Neural progenitor cell (in vitro differentiated cells): ENCODE results near the gene NUAK2. TPM values are rescaled to one million over a fixed set of nuclear protein-coding genes. Genes with fewer than 3 reads are reported as not detected.
"Not testable (repeated sequence)": the region's sequence is repeated elsewhere in the genome, so short reads cannot be mapped to it uniquely, and the experiment has no call there.

ENCODE experiments used
- DNase-seq: peaks from one replicate; pipeline ENCODE4 v3.0.0-alpha.2; 2016; ENCODE audit warnings: low spot score
- H2AFZ ChIP-seq: fragments of 200-600 bp; sonication (generic); replicated peaks from 2 replicates; pipeline ENCODE4 v1.6.1; 2016; ENCODE audit warnings: antibody characterized with exemption
- H3F3A ChIP-seq: fragments of 200-600 bp; sonication (generic); 2 replicates; pipeline ENCODE4 v1.6.1; 2016; ENCODE audit warnings: antibody characterized with exemption, low read depth
- H3K27ac ChIP-seq: fragments of 200-600 bp; sonication (generic); 2 replicates; pipeline ENCODE4 v1.5.1; 2016; ENCODE audit warnings: mild to moderate bottlenecking
- H3K27me3 ChIP-seq: fragments of 200-600 bp; sonication (generic); 2 replicates; pipeline ENCODE4 v1.6.1; 2016; ENCODE audit warnings: mild to moderate bottlenecking, moderate library complexity
- H3K36me3 ChIP-seq: fragments of 200-600 bp; sonication (generic); 2 replicates; pipeline ENCODE4 v1.5.1; 2016
- H3K4me1 ChIP-seq: fragments of 200-600 bp; sonication (generic); 2 replicates; pipeline ENCODE4 v1.6.1; 2016; ENCODE audit warnings: mixed run types
- H3K4me2 ChIP-seq: fragments of 200-600 bp; sonication (generic); 2 replicates; pipeline ENCODE4 v1.6.1; 2016
- H3K4me3 ChIP-seq: fragments of 200-600 bp; sonication (generic); 2 replicates; pipeline ENCODE4 v1.5.1; 2016
- H3K79me2 ChIP-seq: fragments of 200-600 bp; sonication (generic); 2 replicates; pipeline ENCODE4 v1.6.1; 2016; ENCODE audit warnings: low read depth
- H3K9ac ChIP-seq: fragments of 200-600 bp; sonication (generic); 2 replicates; pipeline ENCODE4 v1.6.1; 2016
- H3K9me3 ChIP-seq: fragments of 200-600 bp; sonication (generic); 2 replicates; pipeline ENCODE4 v1.5.1; 2016; ENCODE audit warnings: low read depth
- H4K20me1 ChIP-seq: fragments of 200-600 bp; sonication (generic); 2 replicates; pipeline ENCODE4 v1.6.1; 2016; ENCODE audit warnings: low read depth
- H3K27ac Mint-ChIP-seq: 3 replicates; pipeline ENCODE4 v1.8.0; 2021; ENCODE audit warnings: mixed read lengths
- H3K27me3 Mint-ChIP-seq: 2 replicates; pipeline ENCODE4 v1.8.0; 2022; ENCODE audit warnings: low read depth, mild to moderate bottlenecking, inconsistent platforms, moderate library complexity, mixed read lengths; ENCODE audit not compliant: insufficient read depth
- H3K36me3 Mint-ChIP-seq: 3 replicates; pipeline ENCODE4 v1.8.0; 2021; ENCODE audit warnings: mixed read lengths
- H3K4me1 Mint-ChIP-seq: 3 replicates; pipeline ENCODE4 v1.8.0; 2021; ENCODE audit warnings: mixed read lengths
- H3K4me3 Mint-ChIP-seq: 3 replicates; pipeline ENCODE4 v1.8.0; 2021; ENCODE audit warnings: mild to moderate bottlenecking, moderate library complexity, mixed read lengths
- H3K9me3 Mint-ChIP-seq: 3 replicates; pipeline ENCODE4 v1.8.0; 2020; ENCODE audit warnings: mixed read lengths
- EZH2 ChIP-seq: fragments of 200-600 bp; sonication (generic); IDR thresholded peaks from 2 replicates; pipeline ENCODE4 v1.6.1; 2017; ENCODE audit warnings: antibody characterized with exemption, mild to moderate bottlenecking, moderate library complexity
- EZH2phosphoT487 ChIP-seq: fragments of 200-600 bp; sonication (generic); IDR thresholded peaks from 2 replicates; pipeline ENCODE4 v1.6.1; 2017; ENCODE audit warnings: antibody characterized with exemption
- total RNA-seq: library from RNA; depleted of rRNA; stranded (reverse); fragments of >200 nt; gene quantifications from 2 replicates; pipeline ENCODE4 v1.2.3, GENCODE V29; 2015; ENCODE audit warnings: low replicate concordance
- TF ChIP-seq, protein P1 (sequence below): fragments of 200-600 bp; sonication (generic); IDR thresholded peaks from 2 replicates; pipeline ENCODE4 v1.5.1; 2017; ENCODE audit warnings: antibody characterized with exemption, mild to moderate bottlenecking

Gene NUAK2
- total RNA-seq, 1 donor from 2014 or later: 29.4 TPM

DNA sequence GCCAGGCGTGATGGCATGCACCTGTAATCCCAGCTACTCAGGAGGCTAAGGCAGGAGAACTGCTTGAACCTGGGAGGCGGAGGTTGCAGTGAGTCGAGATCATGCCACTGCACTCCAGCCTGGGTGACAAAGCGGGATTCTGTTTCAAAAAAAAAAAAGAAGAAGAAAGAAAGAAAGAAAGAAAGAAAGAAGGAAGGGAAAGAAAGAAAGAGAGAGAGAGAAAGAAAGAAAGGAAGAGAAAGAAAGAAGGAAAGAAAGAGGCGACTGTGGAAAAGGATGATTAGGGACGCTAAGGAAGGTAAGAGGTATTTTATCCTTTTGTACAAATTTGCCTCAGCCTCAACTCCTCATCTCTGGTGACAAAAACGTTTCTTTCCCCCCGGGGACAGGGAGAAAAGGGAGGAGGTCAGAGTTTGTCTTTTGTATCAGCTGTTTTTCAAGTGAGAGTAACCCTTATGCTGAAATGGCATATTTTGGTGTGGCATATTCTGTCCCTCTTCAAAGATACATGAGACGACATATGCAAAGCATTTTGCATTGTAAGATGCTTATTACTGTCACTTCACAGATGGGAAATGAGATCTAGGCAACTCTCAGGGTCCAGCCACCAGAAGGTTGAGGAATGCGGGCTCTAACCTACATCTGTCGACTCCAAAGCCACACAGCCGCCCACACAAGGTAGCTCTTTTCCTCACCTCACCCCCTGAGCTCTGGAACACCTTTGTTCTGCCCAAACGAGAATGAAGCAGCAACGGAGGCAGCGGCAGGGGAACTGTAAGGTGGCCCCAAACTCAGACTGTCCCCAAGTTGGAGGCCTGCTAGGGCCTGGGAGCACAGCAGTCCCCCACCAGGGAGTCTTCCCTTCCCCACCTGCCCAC is 38.0 kb downstream of the NUAK2 start:
- H3K27me3 Mint-ChIP-seq: peaks cover 4% of the 10 kb centered on the region
- no peak for DNase-seq

DNA sequence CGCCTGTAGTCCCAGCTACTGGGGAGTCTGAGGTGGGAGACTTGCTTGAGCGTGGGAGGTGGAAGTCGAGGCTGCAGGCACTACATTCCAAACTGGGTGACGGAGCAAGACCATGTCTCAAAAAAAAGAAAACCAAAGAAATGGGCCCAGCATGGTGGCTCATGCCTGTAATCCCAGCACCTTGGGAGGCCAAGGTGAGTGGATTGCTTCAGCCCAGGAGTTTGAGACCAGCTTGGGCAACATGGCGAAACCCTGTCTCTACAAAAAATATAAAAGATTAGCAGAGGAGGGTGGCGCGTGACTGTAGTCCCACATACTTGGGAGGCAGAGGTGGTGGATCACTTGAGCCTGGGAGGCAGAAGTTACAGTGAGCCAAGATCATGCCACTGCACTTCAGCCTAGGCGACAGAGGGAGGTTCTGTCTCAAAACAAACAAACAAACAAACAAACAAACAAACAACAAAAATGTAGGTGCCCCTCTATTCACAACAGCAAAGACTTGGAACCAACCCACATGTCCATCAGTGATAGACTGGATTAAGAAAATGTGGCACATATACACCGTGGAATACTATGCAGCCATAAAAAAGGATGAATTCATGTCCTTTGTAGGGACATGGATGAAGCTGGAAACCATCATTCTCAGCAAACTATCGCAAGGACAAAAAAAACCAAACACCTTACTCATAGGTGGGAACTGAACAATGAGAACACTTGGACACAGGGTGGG is 40.7 kb downstream of the NUAK2 start:
- H3K36me3 ChIP-seq, H3K27me3 Mint-ChIP-seq, H3K36me3 Mint-ChIP-seq, H2AFZ ChIP-seq, DNase-seq, H3K4me2 ChIP-seq, H3K4me3 ChIP-seq, H3K9me3 ChIP-seq, H3K9ac ChIP-seq, H4K20me1 ChIP-seq, H3K27ac ChIP-seq, H3K9me3 Mint-ChIP-seq, H3K79me2 ChIP-seq, H3K27me3 ChIP-seq, H3K4me3 Mint-ChIP-seq: not testable (repeated sequence)
- peak overlapping the region; percentile 91 for H3K27ac Mint-ChIP-seq
- peaks cover 51% of the 10 kb centered on the region for H3K4me1 Mint-ChIP-seq
- Histone ChIP-seq H3K4me1 (peaks cover 36% of the 10 kb centered on the region), H3F3A (peaks cover 25% of the 10 kb centered on the region)

More for the DNA sequence above, 38.0 kb downstream of the NUAK2 start:
- no peak overlapping the region for H3K9ac ChIP-seq
- peak overlapping the region; percentile 23 for H3K27ac ChIP-seq
- H4K20me1 ChIP-seq: no peaks in the 10 kb centered on the region
- Mint-ChIP-seq H3K27ac (peak overlapping the region; percentile 64), H3K4me3 (no peak overlapping the region), H3K36me3 (no peaks in the 10 kb centered on the region), H3K4me1 (peaks cover 69% of the 10 kb centered on the region), H3K9me3 (no peaks in the 10 kb centered on the region)
- H2AFZ ChIP-seq: no peak overlapping the region
- H3K4me1 ChIP-seq: peaks cover 51% of the 10 kb centered on the region
- peak overlapping the region; percentile 6 for H3K4me2 ChIP-seq
- peaks cover 34% of the 10 kb centered on the region for H3F3A ChIP-seq
- TF ChIP-seq EZH2 (no peak), EZH2phosphoT487 (no peak)
- TF ChIP-seq, protein P1, sequence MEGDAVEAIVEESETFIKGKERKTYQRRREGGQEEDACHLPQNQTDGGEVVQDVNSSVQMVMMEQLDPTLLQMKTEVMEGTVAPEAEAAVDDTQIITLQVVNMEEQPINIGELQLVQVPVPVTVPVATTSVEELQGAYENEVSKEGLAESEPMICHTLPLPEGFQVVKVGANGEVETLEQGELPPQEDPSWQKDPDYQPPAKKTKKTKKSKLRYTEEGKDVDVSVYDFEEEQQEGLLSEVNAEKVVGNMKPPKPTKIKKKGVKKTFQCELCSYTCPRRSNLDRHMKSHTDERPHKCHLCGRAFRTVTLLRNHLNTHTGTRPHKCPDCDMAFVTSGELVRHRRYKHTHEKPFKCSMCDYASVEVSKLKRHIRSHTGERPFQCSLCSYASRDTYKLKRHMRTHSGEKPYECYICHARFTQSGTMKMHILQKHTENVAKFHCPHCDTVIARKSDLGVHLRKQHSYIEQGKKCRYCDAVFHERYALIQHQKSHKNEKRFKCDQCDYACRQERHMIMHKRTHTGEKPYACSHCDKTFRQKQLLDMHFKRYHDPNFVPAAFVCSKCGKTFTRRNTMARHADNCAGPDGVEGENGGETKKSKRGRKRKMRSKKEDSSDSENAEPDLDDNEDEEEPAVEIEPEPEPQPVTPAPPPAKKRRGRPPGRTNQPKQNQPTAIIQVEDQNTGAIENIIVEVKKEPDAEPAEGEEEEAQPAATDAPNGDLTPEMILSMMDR: no peak
- no peak overlapping the region for H3K4me3 ChIP-seq
- H3K27me3 ChIP-seq: no peaks in the 10 kb centered on the region
- no peaks in the 10 kb centered on the region for H3K36me3 ChIP-seq
- H3K79me2 ChIP-seq: no peaks in the 10 kb centered on the region
- no peaks in the 10 kb centered on the region for H3K9me3 ChIP-seq

DNA sequence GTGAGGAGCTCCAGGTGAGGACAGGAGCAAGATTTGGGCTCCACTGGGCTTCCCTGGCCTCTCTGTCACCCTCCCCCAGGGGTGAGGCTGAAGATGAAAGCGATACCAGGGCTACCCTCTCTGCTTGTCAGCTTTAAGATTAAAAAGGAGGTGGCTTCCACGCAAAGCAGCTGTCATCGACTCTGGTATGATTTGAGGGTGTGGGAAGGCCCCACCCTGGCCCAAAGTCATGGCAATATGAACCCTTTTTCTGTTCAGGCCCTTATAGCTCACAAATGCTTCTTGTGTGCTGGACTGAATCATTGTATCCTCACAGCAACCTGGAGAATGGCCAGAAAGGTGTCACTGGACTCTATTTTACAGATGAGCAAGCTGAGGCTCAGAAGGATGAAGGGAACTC is 41.6 kb downstream of the NUAK2 start:
- Histone ChIP-seq H3K27ac (no peak overlapping the region), H3K27me3 (no peaks in the 10 kb centered on the region), H3K36me3 (no peaks in the 10 kb centered on the region), H3K9me3 (no peaks in the 10 kb centered on the region), H3K9ac (no peak overlapping the region), H3K4me1 (peaks cover 27% of the 10 kb centered on the region), H3K4me3 (no peak overlapping the region), H2AFZ (no peak overlapping the region), H3F3A (peaks cover 17% of the 10 kb centered on the region), H3K4me2 (no peak overlapping the region), H3K79me2 (no peaks in the 10 kb centered on the region), H4K20me1 (no peaks in the 10 kb centered on the region)
- peaks cover 49% of the 10 kb centered on the region for H3K4me1 Mint-ChIP-seq
- TF ChIP-seq EZH2phosphoT487 (no peak), EZH2 (no peak)
- TF ChIP-seq, protein P1: no peak
- H3K36me3 Mint-ChIP-seq: no peaks in the 10 kb centered on the region
- H3K27ac Mint-ChIP-seq: no peak overlapping the region
- no peak for DNase-seq
- H3K4me3 Mint-ChIP-seq: no peak overlapping the region
- peaks cover 8% of the 10 kb centered on the region for H3K27me3 Mint-ChIP-seq
- H3K9me3 Mint-ChIP-seq: no peaks in the 10 kb centered on the region
